Dendritic cell treated with granulocyte-macrophage colony-stimulating factor and Interleukin-4, amounts not matched to agents 40 ng/mL and 50 ng/mL, for 4 days (primary cell): Measurements from ENCODE around the gene CPEB2.

Experiments used
- H3K27ac Mint-ChIP-seq: one replicate; pipeline ENCODE4 v1.8.0; 2022; ENCODE audit warnings: mild to moderate bottlenecking, mixed read lengths
- H3K27me3 Mint-ChIP-seq: one replicate; pipeline ENCODE4 v1.8.0; 2022; ENCODE audit warnings: mild to moderate bottlenecking, mixed read lengths
- H3K36me3 Mint-ChIP-seq: one replicate; pipeline ENCODE4 v1.8.0; 2022; ENCODE audit warnings: low read depth, mixed read lengths
- H3K4me1 Mint-ChIP-seq: one replicate; pipeline ENCODE4 v1.8.0; 2022; ENCODE audit warnings: low read depth, mixed read lengths
- H3K4me3 Mint-ChIP-seq: one replicate; pipeline ENCODE4 v1.8.0; 2022; ENCODE audit warnings: mild to moderate bottlenecking, moderate library complexity, mixed read lengths
- H3K9me3 Mint-ChIP-seq: one replicate; pipeline ENCODE4 v1.8.0; 2022; ENCODE audit warnings: mixed read lengths
- intact Hi-C: fragments of 100-400 bp; cut with micrococcal nuclease; formaldehyde crosslinking; loops from one replicate; pipeline ENCODE4 v1.15.0; 2022

CPEB2 gene

GRCh38 chr4:15001869-15002658, at the start of gene CPEB2:
CPEB2 (plus strand) TSS chr4:15002481; CDS start chr4:15002674, 193 bp downstream.
- Mint-ChIP-seq H3K4me3 (peak within 1 kb of the TSS; percentile 80), H3K27ac (peak within 1 kb of the TSS; percentile 98), H3K36me3 (peaks cover 21% of the 10 kb centered on the region), H3K4me1 (no peaks in the 10 kb centered on the region), H3K27me3 (no peaks in the 10 kb centered on the region), H3K9me3 (no peaks in the 10 kb centered on the region)
- intact Hi-C loops = loop anchor here (1.0 to 10.0 kb wide), 7 partner anchors 97 to 1517 kb away; partner anchors contain the start of genes BOD1L1, FAM200B and RAB28

GRCh38 chr4:14958436-14958835, 43.8 kb upstream of the CPEB2 start:
- H3K9me3 Mint-ChIP-seq = peaks cover 13% of the 10 kb centered on the region
- no peaks in the 10 kb centered on the region for H3K4me1 Mint-ChIP-seq
- peaks cover 4% of the 10 kb centered on the region for H3K27me3 Mint-ChIP-seq
- no peaks in the 10 kb centered on the region for H3K36me3 Mint-ChIP-seq
- intact Hi-C loops = no loop called here
- no peak overlapping the region for H3K4me3 Mint-ChIP-seq
- no peak overlapping the region for H3K27ac Mint-ChIP-seq

- H3K9me3 Mint-ChIP-seq = peaks cover 13% of the 10 kb centered on the region
- no peaks in the 10 kb centered on the region for H3K4me1 Mint-ChIP-seq
- peaks cover 2% of the 10 kb centered on the region for H3K27me3 Mint-ChIP-seq
- no peak overlapping the region for H3K27ac Mint-ChIP-seq
- intact Hi-C loops = no loop called here
- H3K4me3 Mint-ChIP-seq = no peak overlapping the region
- no peaks in the 10 kb centered on the region for H3K36me3 Mint-ChIP-seq
These were observed 41.0 kb upstream of the CPEB2 start for GRCh38 chr4:14961292-14961691.

- intact Hi-C loops = no loop called here
- Mint-ChIP-seq H3K36me3 (no peaks in the 10 kb centered on the region), H3K27me3 (no peaks in the 10 kb centered on the region), H3K9me3 (peaks cover 13% of the 10 kb centered on the region), H3K4me3 (no peak overlapping the region), H3K4me1 (no peaks in the 10 kb centered on the region), H3K27ac (no peak overlapping the region)
These were observed 37.2 kb upstream of the CPEB2 start for GRCh38 chr4:14965071-14965470.

GRCh38 chr4:14967982-14968381, 34.3 kb upstream of the CPEB2 start:
- Mint-ChIP-seq H3K36me3 (no peaks in the 10 kb centered on the region), H3K4me3 (no peak overlapping the region), H3K27me3 (peaks cover 2% of the 10 kb centered on the region), H3K9me3 (peaks cover 8% of the 10 kb centered on the region), H3K4me1 (no peaks in the 10 kb centered on the region), H3K27ac (no peak overlapping the region)
- intact Hi-C loops = no loop called here

GRCh38 chr4:14977830-14978229, 24.5 kb upstream of the CPEB2 start:
- intact Hi-C loops = no loop called here
- H3K4me3 Mint-ChIP-seq = no peak overlapping the region
- H3K27me3 Mint-ChIP-seq = peaks cover 2% of the 10 kb centered on the region
- H3K27ac Mint-ChIP-seq = no peak overlapping the region
- H3K4me1 Mint-ChIP-seq = no peaks in the 10 kb centered on the region
- H3K36me3 Mint-ChIP-seq = no peaks in the 10 kb centered on the region
- H3K9me3 Mint-ChIP-seq = peaks cover 16% of the 10 kb centered on the region

- Mint-ChIP-seq H3K9me3 (no peaks in the 10 kb centered on the region), H3K4me1 (no peaks in the 10 kb centered on the region), H3K27ac (no peak overlapping the region), H3K4me3 (no peak overlapping the region), H3K36me3 (no peaks in the 10 kb centered on the region), H3K27me3 (peaks cover 1% of the 10 kb centered on the region)
- intact Hi-C loops = no loop called here
These were observed 17.8 kb upstream of the CPEB2 start for GRCh38 chr4:14984448-14984847.

GRCh38 chr4:14985161-14985560, 17.1 kb upstream of the CPEB2 start:
- Mint-ChIP-seq H3K4me1 (no peaks in the 10 kb centered on the region), H3K36me3 (no peaks in the 10 kb centered on the region), H3K4me3 (no peak overlapping the region), H3K27me3 (peaks cover 1% of the 10 kb centered on the region), H3K27ac (no peak overlapping the region), H3K9me3 (no peaks in the 10 kb centered on the region)
- intact Hi-C loops = no loop called here

- no peaks in the 10 kb centered on the region for H3K4me1 Mint-ChIP-seq
- intact Hi-C loops = no loop called here
- peaks cover 1% of the 10 kb centered on the region for H3K27me3 Mint-ChIP-seq
- H3K36me3 Mint-ChIP-seq = no peaks in the 10 kb centered on the region
- H3K27ac Mint-ChIP-seq = no peak overlapping the region
- no peaks in the 10 kb centered on the region for H3K9me3 Mint-ChIP-seq
- H3K4me3 Mint-ChIP-seq = no peak overlapping the region
These were observed 16.4 kb upstream of the CPEB2 start for GRCh38 chr4:14985843-14986242.

GRCh38 chr4:14987054-14987453, 15.2 kb upstream of the CPEB2 start:
- Mint-ChIP-seq H3K4me1 (no peaks in the 10 kb centered on the region), H3K9me3 (no peaks in the 10 kb centered on the region), H3K27me3 (peaks cover 3% of the 10 kb centered on the region), H3K4me3 (no peak overlapping the region), H3K36me3 (no peaks in the 10 kb centered on the region), H3K27ac (no peak overlapping the region)
- intact Hi-C loops = no loop called here

GRCh38 chr4:14990484-14990883, 11.8 kb upstream of the CPEB2 start:
- peaks cover 3% of the 10 kb centered on the region for H3K27me3 Mint-ChIP-seq
- no peak overlapping the region for H3K27ac Mint-ChIP-seq
- no peaks in the 10 kb centered on the region for H3K9me3 Mint-ChIP-seq
- no peak overlapping the region for H3K4me3 Mint-ChIP-seq
- peaks cover 13% of the 10 kb centered on the region for H3K4me1 Mint-ChIP-seq
- intact Hi-C loops = no loop called here
- H3K36me3 Mint-ChIP-seq = no peaks in the 10 kb centered on the region

- Mint-ChIP-seq H3K27ac (no peak overlapping the region), H3K27me3 (peaks cover 2% of the 10 kb centered on the region), H3K4me1 (peaks cover 13% of the 10 kb centered on the region), H3K4me3 (no peak overlapping the region), H3K9me3 (no peaks in the 10 kb centered on the region), H3K36me3 (no peaks in the 10 kb centered on the region)
- intact Hi-C loops = no loop called here
These were observed 8.0 kb upstream of the CPEB2 start for GRCh38 chr4:14994242-14994641.

GRCh38 chr4:15001248-15001868, 923 bp upstream of the CPEB2 start:
- no peaks in the 10 kb centered on the region for H3K27me3 Mint-ChIP-seq
- intact Hi-C loops = loop anchor here (5.0 to 10.0 kb wide), 6 partner anchors 97 to 1517 kb away; partner anchors contain the start of genes BOD1L1, FAM200B and RAB28
- peaks cover 20% of the 10 kb centered on the region for H3K36me3 Mint-ChIP-seq
- H3K27ac Mint-ChIP-seq = peak overlapping the region; percentile 98
- no peaks in the 10 kb centered on the region for H3K9me3 Mint-ChIP-seq
- H3K4me1 Mint-ChIP-seq = no peaks in the 10 kb centered on the region
- H3K4me3 Mint-ChIP-seq = peak overlapping the region; percentile 80

- peak overlapping the region; percentile 80 for H3K4me3 Mint-ChIP-seq
- peak overlapping the region; percentile 98 for H3K27ac Mint-ChIP-seq
- H3K4me1 Mint-ChIP-seq = peaks cover under 1% of the 10 kb centered on the region
- H3K36me3 Mint-ChIP-seq = peaks cover 27% of the 10 kb centered on the region
- intact Hi-C loops = loop anchor here (1.0 to 10.0 kb wide), 7 partner anchors 98 to 1518 kb away; partner anchors contain the start of genes BOD1L1, FAM200B and RAB28
- H3K27me3 Mint-ChIP-seq = no peaks in the 10 kb centered on the region
- no peaks in the 10 kb centered on the region for H3K9me3 Mint-ChIP-seq
These were observed 549 bp downstream of the CPEB2 start for GRCh38 chr4:15002659-15003400.
